Ishikawa (cell line): ENCODE measurements around the gene AKIRIN2.

ENCODE experiments used
- CEBPB ChIP-seq: IDR thresholded peaks from 2 replicates; pipeline ENCODE4 v1.6.1; 2012
- CREB1 ChIP-seq: IDR thresholded peaks from 2 replicates; pipeline ENCODE4 v1.6.1; 2012; ENCODE audit warnings: low read depth
- EGR1 ChIP-seq: IDR thresholded peaks from 2 replicates; pipeline ENCODE4 v1.6.1; 2012
- EP300 ChIP-seq: IDR thresholded peaks from 2 replicates; pipeline ENCODE4 v1.6.1; 2012; ENCODE audit warnings: borderline replicate concordance
- FOXM1 ChIP-seq: IDR thresholded peaks from 2 replicates; pipeline ENCODE4 v1.6.1; 2012; ENCODE audit warnings: low read depth, borderline replicate concordance
- MAX ChIP-seq: IDR thresholded peaks from 2 replicates; pipeline ENCODE4 v1.6.1; 2012
- NFIC ChIP-seq: IDR thresholded peaks from 2 replicates; pipeline ENCODE4 v1.6.1; 2012
- RAD21 ChIP-seq: IDR thresholded peaks from 2 replicates; pipeline ENCODE4 v1.6.1; 2012; ENCODE audit warnings: low read depth
- REST ChIP-seq: IDR thresholded peaks from 2 replicates; pipeline ENCODE4 v1.6.1; 2012; ENCODE audit warnings: low read depth, mild to moderate bottlenecking
- TAF1 ChIP-seq: IDR thresholded peaks from 2 replicates; pipeline ENCODE4 v1.6.1; 2012; ENCODE audit warnings: low read depth, mild to moderate bottlenecking
- TCF12 ChIP-seq: IDR thresholded peaks from 2 replicates; pipeline ENCODE4 v1.6.1; 2012; ENCODE audit warnings: low read depth
- TEAD4 ChIP-seq: IDR thresholded peaks from 2 replicates; pipeline ENCODE4 v1.6.1; 2012
- USF1 ChIP-seq: IDR thresholded peaks from 2 replicates; pipeline ENCODE4 v1.6.1; 2012
- YY1 ChIP-seq: IDR thresholded peaks from 2 replicates; pipeline ENCODE4 v1.6.1; 2012; ENCODE audit warnings: low read depth
- ZBTB7A ChIP-seq: IDR thresholded peaks from 2 replicates; pipeline ENCODE4 v1.6.1; 2012; ENCODE audit warnings: low read depth

AKIRIN2 gene

GRCh38 chr6:87742106-87742505 is 40.1 kb upstream of the AKIRIN2 start:
- TF ChIP-seq REST = no peak
- TF ChIP-seq CREB1 = no peak
- TF ChIP-seq ZBTB7A = no peak
- TF ChIP-seq FOXM1 = no peak
- no peak for TF ChIP-seq NFIC
- TF ChIP-seq EP300 = no peak
- no peak for TF ChIP-seq TAF1
- TF ChIP-seq EGR1 = no peak
- TF ChIP-seq YY1 = no peak
- TF ChIP-seq TEAD4 = no peak
- TF ChIP-seq USF1 = no peak
- no peak for TF ChIP-seq RAD21
- no peak for TF ChIP-seq TCF12
- TF ChIP-seq MAX = no peak
- no peak for TF ChIP-seq CEBPB

GRCh38 chr6:87741001-87741650 is 39.1 kb upstream of the AKIRIN2 start:
- TF ChIP-seq USF1 (no peak), TEAD4 (no peak), YY1 (no peak), CEBPB (no peak), MAX (no peak), TCF12 (no peak), EP300 (no peak), EGR1 (no peak), CREB1 (no peak), FOXM1 (no peak), NFIC (no peak), REST (no peak)

- TF ChIP-seq CREB1 (no peak), MAX (no peak), EGR1 (no peak), TEAD4 (no peak), YY1 (no peak), CEBPB (no peak), RAD21 (no peak), REST (no peak), FOXM1 (no peak)
These were observed 36.7 kb upstream of the AKIRIN2 start for GRCh38 chr6:87738744-87739143.

- no peak for TF ChIP-seq CEBPB
- TF ChIP-seq YY1 = no peak
- TF ChIP-seq REST = no peak
- no peak for TF ChIP-seq RAD21
- TF ChIP-seq EP300 = no peak
- no peak for TF ChIP-seq MAX
- no peak for TF ChIP-seq ZBTB7A
- TF ChIP-seq NFIC = no peak
- no peak for TF ChIP-seq FOXM1
- TF ChIP-seq USF1 = no peak
- no peak for TF ChIP-seq TEAD4
- no peak for TF ChIP-seq CREB1
These were observed 36.0 kb upstream of the AKIRIN2 start for GRCh38 chr6:87738000-87738399.
